ENCODE data around the gene PDSS2. TPM values are rescaled to one million over a fixed set of nuclear protein-coding genes. Genes with fewer than 3 reads are reported as not detected.

Gene PDSS2, protein sequence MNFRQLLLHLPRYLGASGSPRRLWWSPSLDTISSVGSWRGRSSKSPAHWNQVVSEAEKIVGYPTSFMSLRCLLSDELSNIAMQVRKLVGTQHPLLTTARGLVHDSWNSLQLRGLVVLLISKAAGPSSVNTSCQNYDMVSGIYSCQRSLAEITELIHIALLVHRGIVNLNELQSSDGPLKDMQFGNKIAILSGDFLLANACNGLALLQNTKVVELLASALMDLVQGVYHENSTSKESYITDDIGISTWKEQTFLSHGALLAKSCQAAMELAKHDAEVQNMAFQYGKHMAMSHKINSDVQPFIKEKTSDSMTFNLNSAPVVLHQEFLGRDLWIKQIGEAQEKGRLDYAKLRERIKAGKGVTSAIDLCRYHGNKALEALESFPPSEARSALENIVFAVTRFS
- total RNA-seq: 18.7 TPM

DNA sequence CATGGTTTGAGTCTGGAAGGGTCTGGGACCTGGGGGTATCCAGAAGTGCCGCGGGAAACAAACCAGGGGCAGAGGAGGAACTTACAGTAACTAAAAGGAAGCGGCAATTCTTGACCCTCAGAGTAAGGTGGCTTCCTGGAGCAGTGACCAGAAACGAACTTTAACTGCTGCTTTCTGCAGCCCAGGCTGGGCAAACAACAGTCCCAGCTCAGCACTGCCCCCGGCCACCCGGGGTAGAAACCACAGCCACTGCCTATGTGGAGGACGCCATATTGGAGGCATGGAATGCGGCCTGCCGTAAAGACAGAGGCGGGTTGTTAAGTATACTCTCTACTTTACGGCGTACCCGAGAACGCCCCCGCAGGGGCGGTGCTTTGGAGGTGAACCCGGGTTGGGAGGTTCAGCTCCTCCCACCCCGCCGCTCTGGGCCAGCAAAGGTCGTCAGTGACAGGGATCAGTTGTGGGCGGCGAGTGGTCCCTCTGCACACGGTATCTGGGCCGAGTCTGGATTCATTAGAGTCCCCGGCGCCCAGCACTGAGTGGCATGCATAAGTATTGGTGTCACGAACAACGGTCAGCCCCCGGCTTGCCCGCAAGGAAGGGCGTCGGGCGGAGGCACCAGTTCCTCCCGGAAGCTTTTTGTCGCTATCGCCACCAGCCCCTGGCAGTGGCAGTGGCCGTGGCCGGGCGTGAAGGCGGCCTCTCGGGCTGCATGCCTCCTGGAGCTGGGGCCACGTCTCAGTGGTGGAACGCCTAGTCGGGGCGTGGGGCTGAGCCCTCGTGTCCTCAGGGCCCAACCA lies at the start of gene PDSS2:
PDSS2 (minus strand) TSS at position 282 of the 800 bp plus-strand sequence; CDS start at position 3, 279 bp downstream.
- H3K4me3 ChIP-seq: peak within 1 kb of the TSS; percentile 88 to 92
- H3K4me1 ChIP-seq: peaks cover 18% of the 10 kb centered on the region
- H3K27ac ChIP-seq: peak within 1 kb of the TSS; percentile 81
- intact Hi-C loops (cut with DNase I): no loop called here
- peak in 1 of 2 donors; percentile 96 for DNase-seq (ENCODE audit: extremely low spot score in 2 of 2)
- TF ChIP-seq POLR2AphosphoS5 (IDR thresholded peaks at IDR 0.05; ENCODE audit: insufficient read depth in 1 of 2, low read depth in 1 of 2): peak; percentile 89 to 96
- TF ChIP-seq, protein P1, sequence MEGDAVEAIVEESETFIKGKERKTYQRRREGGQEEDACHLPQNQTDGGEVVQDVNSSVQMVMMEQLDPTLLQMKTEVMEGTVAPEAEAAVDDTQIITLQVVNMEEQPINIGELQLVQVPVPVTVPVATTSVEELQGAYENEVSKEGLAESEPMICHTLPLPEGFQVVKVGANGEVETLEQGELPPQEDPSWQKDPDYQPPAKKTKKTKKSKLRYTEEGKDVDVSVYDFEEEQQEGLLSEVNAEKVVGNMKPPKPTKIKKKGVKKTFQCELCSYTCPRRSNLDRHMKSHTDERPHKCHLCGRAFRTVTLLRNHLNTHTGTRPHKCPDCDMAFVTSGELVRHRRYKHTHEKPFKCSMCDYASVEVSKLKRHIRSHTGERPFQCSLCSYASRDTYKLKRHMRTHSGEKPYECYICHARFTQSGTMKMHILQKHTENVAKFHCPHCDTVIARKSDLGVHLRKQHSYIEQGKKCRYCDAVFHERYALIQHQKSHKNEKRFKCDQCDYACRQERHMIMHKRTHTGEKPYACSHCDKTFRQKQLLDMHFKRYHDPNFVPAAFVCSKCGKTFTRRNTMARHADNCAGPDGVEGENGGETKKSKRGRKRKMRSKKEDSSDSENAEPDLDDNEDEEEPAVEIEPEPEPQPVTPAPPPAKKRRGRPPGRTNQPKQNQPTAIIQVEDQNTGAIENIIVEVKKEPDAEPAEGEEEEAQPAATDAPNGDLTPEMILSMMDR (IDR thresholded peaks at IDR 0.05): peak in 1 of 3 experiments; percentile 7
- peak in 1 of 2 donors; percentile 42 for TF ChIP-seq POLR2A (IDR thresholded peaks at IDR 0.05)
- no peaks in the 10 kb centered on the region for H3K9me3 ChIP-seq
- H3K27me3 ChIP-seq: no peaks in the 10 kb centered on the region
- no peaks in the 10 kb centered on the region for H3K36me3 ChIP-seq

DNA sequence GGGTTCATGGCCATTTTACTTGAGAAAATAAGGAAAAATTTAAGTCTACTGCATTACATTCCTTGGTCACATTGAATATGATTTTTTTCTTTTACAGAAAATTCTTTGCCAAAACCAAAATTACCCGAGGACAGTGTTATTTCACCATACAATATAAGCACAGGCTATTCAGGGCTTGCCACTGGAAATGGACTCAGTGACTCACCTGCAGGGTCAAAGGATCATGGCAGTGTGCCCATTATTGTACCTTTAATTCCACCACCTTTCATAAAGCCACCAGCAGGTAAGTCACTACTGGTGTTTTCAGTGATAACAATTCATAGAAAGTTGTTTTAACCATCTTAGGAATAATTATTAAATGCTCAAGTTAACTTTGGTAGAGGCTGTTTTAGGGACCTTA lies 46.8 kb upstream of the PDSS2 start:
- H3K4me1 ChIP-seq: no peaks in the 10 kb centered on the region
- H3K27me3 ChIP-seq: no peaks in the 10 kb centered on the region
- TF ChIP-seq POLR2AphosphoS5 (IDR thresholded peaks at IDR 0.05; ENCODE audit: insufficient read depth in 1 of 2, low read depth in 1 of 2) (no peak), POLR2A (IDR thresholded peaks at IDR 0.05) (no peak)
- TF ChIP-seq, protein P1 (IDR thresholded peaks at IDR 0.05): no peak
- DNase-seq (ENCODE audit: extremely low spot score in 2 of 2): no peak
- H3K4me3 ChIP-seq: no peak overlapping the region
- no peaks in the 10 kb centered on the region for H3K9me3 ChIP-seq
- H3K36me3 ChIP-seq: peaks cover 0 to 5% of the 10 kb centered on the region in 2 donors
- H3K27ac ChIP-seq: no peak overlapping the region
- intact Hi-C loops (cut with DNase I): no loop called here

DNA sequence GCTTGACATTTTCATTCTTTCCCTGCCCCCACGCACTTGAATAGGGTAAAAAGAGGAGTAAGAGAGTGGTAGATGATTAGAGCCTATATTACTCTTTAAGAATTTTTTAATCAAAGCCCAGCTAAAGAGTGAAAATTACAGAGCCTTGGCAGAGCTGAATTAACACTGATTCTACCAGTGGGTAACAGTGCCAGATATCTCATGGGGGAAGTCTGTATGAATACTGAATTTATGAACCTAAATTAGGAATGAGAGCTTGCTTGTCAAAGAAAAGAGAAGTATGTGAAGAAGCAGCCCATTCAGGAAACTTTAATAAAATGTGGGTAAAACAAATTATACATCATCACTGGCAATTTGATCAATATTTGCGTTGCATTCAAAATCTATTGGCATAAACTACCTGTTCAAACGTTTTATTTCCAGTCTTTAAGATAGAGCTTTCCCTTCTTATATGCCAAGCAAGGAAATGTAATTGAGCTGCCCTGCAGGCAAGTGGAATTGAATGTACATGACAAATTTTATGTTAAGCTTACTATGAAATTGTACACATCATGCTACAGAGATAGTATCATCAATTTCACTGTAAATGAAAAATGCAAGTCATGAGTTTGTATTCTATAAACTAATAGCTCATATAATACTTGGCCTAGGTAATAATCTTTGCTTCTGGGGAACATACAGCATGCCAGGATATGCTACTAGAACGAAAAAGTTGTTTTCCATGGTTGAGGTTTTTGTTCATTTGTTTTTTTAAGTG lies 45.1 kb upstream of the PDSS2 start:
- Histone ChIP-seq H3K4me3 (no peak overlapping the region), H3K9me3 (no peaks in the 10 kb centered on the region), H3K36me3 (peaks cover 0 to 5% of the 10 kb centered on the region in 2 donors), H3K4me1 (no peaks in the 10 kb centered on the region), H3K27me3 (no peaks in the 10 kb centered on the region), H3K27ac (no peak overlapping the region)
- no peak for DNase-seq (ENCODE audit: extremely low spot score in 2 of 2)
- no peak for TF ChIP-seq POLR2A (IDR thresholded peaks at IDR 0.05)
- TF ChIP-seq POLR2AphosphoS5 (IDR thresholded peaks at IDR 0.05; ENCODE audit: insufficient read depth in 1 of 2, low read depth in 1 of 2): no peak
- TF ChIP-seq, protein P1 (IDR thresholded peaks at IDR 0.05): no peak
- intact Hi-C loops (cut with DNase I): no loop called here

DNA sequence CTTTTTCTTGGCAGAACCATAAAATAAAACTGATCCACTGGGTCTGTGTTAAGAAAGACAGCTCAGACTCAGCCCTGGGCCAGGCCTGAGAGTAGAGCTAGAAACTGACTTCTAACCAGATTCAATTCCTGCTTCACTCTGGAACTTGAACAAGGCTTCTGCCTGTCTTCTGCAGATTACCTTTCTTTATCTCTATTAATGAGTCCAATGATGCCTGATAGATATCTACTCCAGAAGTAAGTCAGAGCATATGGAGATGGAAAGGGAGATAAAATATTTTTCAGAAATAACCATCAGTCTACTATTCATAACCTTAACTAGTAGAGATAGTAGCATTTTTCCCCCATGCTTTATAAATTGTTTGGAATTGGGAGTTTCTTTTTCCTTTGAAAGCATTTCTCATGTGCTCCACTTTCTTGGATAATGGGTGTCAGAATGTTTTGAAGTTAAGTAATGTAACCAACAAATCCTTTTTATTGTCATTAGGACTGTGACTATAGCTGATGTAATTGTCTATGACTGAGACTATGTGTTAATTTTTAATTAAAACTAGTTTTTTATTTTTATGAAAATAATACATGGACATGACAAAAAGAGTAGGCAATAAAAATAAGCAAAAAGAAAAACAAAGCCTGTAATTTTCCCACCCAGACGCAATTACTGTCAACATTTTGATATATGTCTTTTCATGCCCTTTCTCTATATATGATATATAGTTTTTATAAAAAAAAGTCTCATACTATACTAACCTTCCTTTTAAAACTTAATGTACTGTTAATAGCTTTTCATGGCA lies 37.7 kb upstream of the PDSS2 start:
- Histone ChIP-seq H3K27me3 (no peaks in the 10 kb centered on the region), H3K4me1 (peaks cover 31% of the 10 kb centered on the region), H3K27ac (no peak overlapping the region), H3K9me3 (no peaks in the 10 kb centered on the region), H3K4me3 (no peak overlapping the region), H3K36me3 (no peaks in the 10 kb centered on the region)
- TF ChIP-seq POLR2AphosphoS5 (IDR thresholded peaks at IDR 0.05; ENCODE audit: insufficient read depth in 1 of 2, low read depth in 1 of 2): no peak
- TF ChIP-seq POLR2A (IDR thresholded peaks at IDR 0.05): no peak
- TF ChIP-seq, protein P1 (IDR thresholded peaks at IDR 0.05): no peak
- DNase-seq (ENCODE audit: extremely low spot score in 2 of 2): no peak
- intact Hi-C loops (cut with DNase I): loop anchor here (10.0 kb wide), 1 partner anchor 168 kb away; no protein-coding TSS in a partner anchor
